ENCODE measurements around the gene PSMF1. TPM values are rescaled to one million over a fixed set of nuclear protein-coding genes. Genes with fewer than 3 reads are reported as not detected.

Gene PSMF1, protein sequence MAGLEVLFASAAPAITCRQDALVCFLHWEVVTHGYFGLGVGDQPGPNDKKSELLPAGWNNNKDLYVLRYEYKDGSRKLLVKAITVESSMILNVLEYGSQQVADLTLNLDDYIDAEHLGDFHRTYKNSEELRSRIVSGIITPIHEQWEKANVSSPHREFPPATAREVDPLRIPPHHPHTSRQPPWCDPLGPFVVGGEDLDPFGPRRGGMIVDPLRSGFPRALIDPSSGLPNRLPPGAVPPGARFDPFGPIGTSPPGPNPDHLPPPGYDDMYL
- 41.7 and 68.4 TPM in 2 replicates for total RNA-seq

- peak; percentile 73 for DNase-seq (ENCODE audit: low read depth)
These were observed at the start of gene PSMF1 for GRCh38 chr20:1118336-1119127. TSS of gene PSMF1 (plus strand) at chr20:1118602. CDS start at chr20:1118774, 172 bp downstream.

GRCh38 chr20:1072258-1072657 is 46.1 kb upstream of the PSMF1 start:
- DNase-seq (ENCODE audit: low read depth), result no peak

GRCh38 chr20:1075616-1076015 is 42.8 kb upstream of the PSMF1 start:
- no peak for DNase-seq (ENCODE audit: low read depth)

- DNase-seq (ENCODE audit: low read depth), result no peak
These were observed 36.5 kb upstream of the PSMF1 start for GRCh38 chr20:1081891-1082290.

- DNase-seq (ENCODE audit: low read depth), result no peak
These were observed 34.8 kb upstream of the PSMF1 start for GRCh38 chr20:1083431-1084080.

- no peak for DNase-seq (ENCODE audit: low read depth)
These were observed 32.7 kb upstream of the PSMF1 start for GRCh38 chr20:1085492-1086276.

- DNase-seq (ENCODE audit: low read depth), result no peak
These were observed 31.9 kb upstream of the PSMF1 start for GRCh38 chr20:1086277-1087213.

DNA sequence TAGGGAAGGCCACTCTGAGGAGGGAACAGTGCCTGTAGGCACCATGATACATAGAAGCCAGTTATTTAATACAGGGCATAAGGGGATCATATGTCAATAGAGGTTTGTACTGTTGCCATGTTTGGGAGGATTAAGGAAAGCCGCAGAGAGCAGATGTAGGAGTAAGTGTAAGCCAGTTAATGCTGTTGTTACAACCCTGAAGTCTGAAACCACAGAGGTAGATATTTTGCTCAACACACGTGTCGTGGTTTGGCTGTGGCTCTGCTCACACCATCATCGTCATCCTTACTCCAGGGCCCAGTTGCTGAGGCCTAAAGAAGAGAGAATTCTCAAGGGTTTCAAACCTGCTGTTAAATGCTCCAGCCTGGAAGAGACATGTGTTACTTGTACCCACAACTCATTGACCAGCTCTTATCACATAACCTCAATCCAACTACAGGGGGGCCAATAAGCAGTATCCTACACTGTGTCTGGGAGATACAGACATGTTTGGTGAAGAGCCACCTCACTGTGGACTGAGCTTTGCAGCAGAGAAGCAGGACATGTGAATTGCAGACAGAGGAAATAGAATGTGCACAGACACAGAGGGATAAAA is 31.0 kb upstream of the PSMF1 start:
- DNase-seq (ENCODE audit: low read depth), result no peak

- no peak for DNase-seq (ENCODE audit: low read depth)
These were observed 23.7 kb upstream of the PSMF1 start for GRCh38 chr20:1094751-1095150.

GRCh38 chr20:1101533-1101932 is 16.9 kb upstream of the PSMF1 start:
- DNase-seq (ENCODE audit: low read depth), result no peak

DNA sequence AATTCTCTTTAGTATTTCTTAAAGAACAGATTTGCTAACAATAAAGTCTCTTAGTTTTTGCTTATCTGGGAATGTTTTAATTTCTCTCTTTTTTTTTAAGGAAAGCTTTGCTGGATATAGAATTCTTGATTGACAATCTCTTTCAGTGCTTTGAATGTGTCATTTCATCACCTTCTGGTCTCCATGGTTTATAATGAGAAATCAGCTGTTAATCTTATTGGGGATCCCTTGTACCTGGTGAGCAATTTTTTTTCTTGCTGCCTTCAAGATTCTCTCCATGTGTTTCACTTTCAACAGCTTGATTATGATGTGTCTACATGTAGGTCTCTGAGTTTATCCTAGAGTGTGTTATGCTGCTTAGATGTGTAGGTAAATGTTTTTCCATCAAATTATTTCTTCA is 16.4 kb upstream of the PSMF1 start:
- no peak for DNase-seq (ENCODE audit: low read depth)

DNA sequence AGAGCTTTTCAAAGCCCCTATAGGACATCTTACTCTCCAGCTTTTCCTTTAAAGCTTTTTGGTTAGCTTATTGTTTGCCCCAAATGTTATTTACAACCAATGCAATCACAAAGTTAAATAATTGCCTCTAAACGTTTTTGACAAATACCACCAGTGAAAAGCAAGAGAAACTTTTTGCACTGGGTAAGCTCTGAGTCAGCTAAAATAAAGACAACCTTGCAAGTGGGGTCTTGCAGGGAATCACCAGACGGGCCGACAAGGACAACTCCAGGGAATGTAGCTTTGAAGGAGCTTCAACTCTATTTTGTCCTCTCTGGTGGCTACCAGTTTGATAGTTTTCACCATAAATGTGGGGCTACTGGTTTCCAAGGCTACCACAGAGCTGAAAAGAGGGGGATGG is 14.7 kb upstream of the PSMF1 start:
- DNase-seq (ENCODE audit: low read depth), result no peak

- no peak for DNase-seq (ENCODE audit: low read depth)
These were observed 12.7 kb upstream of the PSMF1 start for GRCh38 chr20:1105599-1106194.

- no peak for DNase-seq (ENCODE audit: low read depth)
These were observed 11.2 kb upstream of the PSMF1 start for GRCh38 chr20:1107176-1107575.

DNA sequence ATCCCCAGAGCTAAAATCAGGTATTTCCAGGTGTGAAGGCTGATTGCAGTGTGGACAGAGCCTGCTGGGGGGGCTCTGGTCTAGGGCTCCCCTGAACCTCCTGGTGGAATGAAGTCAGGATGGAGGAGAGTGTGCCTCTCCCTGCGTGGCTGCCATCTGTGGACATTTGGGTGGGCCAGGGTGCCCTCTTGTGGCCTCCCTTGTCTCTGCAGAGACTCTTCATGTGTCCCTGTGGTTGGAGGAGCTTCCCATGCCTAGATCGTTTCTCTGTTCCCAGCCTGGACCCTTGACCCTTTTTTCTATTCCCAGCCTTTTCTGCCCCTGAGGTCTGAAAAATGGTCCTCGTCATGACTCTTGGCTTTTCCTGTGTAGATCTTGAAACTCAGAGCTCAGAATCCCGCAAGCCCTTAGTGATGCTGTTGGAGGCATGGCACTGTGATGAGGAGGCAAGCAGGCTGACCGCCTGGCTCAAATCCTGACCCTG is 9.9 kb upstream of the PSMF1 start:
- peak; percentile 9 for DNase-seq (ENCODE audit: low read depth)

- DNase-seq (ENCODE audit: low read depth), result no peak
These were observed 5.5 kb upstream of the PSMF1 start for GRCh38 chr20:1112908-1113307.

DNA sequence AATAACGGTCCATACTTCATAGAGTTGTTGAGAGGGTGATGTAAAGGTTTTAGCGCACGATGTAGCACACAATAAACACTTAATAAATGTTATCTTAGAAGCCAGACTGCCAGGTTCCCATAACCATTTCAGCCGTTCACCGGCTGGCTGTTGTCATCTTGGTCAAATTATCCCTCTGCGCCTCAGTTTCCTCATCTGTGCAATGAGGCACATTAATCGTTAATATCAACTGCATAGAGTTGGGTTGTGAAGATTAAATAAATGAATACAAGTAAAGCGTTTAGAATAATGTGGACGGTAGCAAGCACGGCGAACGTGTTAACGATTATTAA is 432 bp upstream of the PSMF1 start:
- DNase-seq (ENCODE audit: low read depth), result no peak

GRCh38 chr20:1119128-1119505 is 715 bp downstream of the PSMF1 start:
- DNase-seq (ENCODE audit: low read depth), result no peak

DNA sequence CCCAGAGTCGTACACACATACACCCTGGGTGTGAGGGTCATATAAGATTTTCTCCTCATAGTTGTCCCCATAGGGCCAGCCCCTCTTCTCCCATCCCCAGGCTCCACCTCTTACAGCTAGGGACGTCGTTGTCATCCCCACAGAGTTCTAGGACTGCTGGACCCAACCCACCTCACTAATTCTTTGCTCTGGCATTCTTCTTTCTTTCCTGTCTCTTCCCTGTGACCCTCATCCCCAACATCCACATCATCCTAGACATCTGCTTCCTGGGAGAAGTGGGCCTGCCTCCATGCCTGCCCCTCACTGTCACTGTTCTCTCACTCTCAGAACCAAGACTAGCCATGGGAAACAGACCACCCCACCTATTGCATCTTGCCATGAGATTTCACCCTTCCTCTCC is 1.1 kb downstream of the PSMF1 start:
- DNase-seq (ENCODE audit: low read depth), result no peak

DNA sequence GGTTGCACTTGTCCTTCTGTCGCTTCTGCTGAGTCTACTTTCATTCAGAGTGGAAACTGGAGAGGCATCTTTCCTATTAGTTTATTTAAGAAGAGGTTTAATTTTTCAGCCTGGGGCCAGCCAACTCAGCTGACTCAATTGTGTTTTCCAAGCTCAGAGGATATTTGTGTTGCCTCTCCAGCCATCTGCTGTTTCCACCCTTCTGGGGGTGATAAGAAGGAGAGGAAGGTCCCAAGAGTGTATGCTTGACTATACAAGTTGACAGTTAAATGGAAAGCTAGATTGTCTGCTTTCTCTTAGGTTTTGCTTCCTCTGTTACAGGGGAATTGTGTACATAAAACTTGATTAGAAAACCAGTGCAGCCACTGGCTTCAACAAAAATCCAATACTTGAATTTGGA is 3.0 kb downstream of the PSMF1 start:
- DNase-seq (ENCODE audit: low read depth), result no peak

Measured in renal cortical epithelial cell (primary cell).